ENCODE results near the gene PSMD10. TPM values are rescaled to one million over a fixed set of nuclear protein-coding genes. Genes with fewer than 3 reads are reported as not detected.
A peak's percentile ranks its signal among the peaks of the same experiment; 100 is the strongest.

Gene PSMD10
- total RNA-seq, 4 donors from 2014 or later, result 39.4 to 53.4 (median 42.1) TPM

GRCh38 chrX:108105473-108105872 is 14.1 kb upstream of the PSMD10 start:
- Histone ChIP-seq H3K4me1 (no peaks in the 10 kb centered on the region), H3K36me3 (no peaks in the 10 kb centered on the region), H3K27me3 (no peaks in the 10 kb centered on the region), H3K4me3 (no peak overlapping the region), H3K27ac (no peak overlapping the region), H3K9me3 (no peaks in the 10 kb centered on the region)
- TF ChIP-seq POLR2AphosphoS5 (IDR thresholded peaks at IDR 0.05) (no peak), EP300 (IDR thresholded peaks at IDR 0.05) (no peak), POLR2A (IDR thresholded peaks at IDR 0.05) (no peak), CTCF (IDR thresholded peaks at IDR 0.05) (no peak)
- ATAC-seq, result no peak

- no peak for ATAC-seq
- Histone ChIP-seq H3K36me3 (no peaks in the 10 kb centered on the region), H3K4me3 (no peak overlapping the region), H3K27ac (no peak overlapping the region), H3K27me3 (no peaks in the 10 kb centered on the region), H3K4me1 (peaks cover 0 to 3% (median 0%) of the 10 kb centered on the region in 3 donors), H3K9me3 (no peaks in the 10 kb centered on the region)
- 85 to 93% methylated on average over 2 of the region's 2 CpGs for WGBS, 2 donors (ENCODE audit: low coverage in 1 of 2)
- TF ChIP-seq POLR2AphosphoS5 (IDR thresholded peaks at IDR 0.05) (no peak), CTCF (IDR thresholded peaks at IDR 0.05) (no peak), POLR2A (IDR thresholded peaks at IDR 0.05) (no peak), EP300 (IDR thresholded peaks at IDR 0.05) (no peak)
Measured at GRCh38 chrX:108097380-108097779, 6.0 kb upstream of the PSMD10 start.

- no peaks in the 10 kb centered on the region for H3K27me3 ChIP-seq
- peaks cover 0 to 29% (median 0%) of the 10 kb centered on the region in 3 donors for H3K4me1 ChIP-seq
- H3K9me3 ChIP-seq, result no peaks in the 10 kb centered on the region
- H3K36me3 ChIP-seq, result peaks cover 0 to 10% of the 10 kb centered on the region in 2 donors
- TF ChIP-seq EP300 (IDR thresholded peaks at IDR 0.05) (no peak), CTCF (IDR thresholded peaks at IDR 0.05) (no peak), POLR2AphosphoS5 (IDR thresholded peaks at IDR 0.05) (no peak), POLR2A (IDR thresholded peaks at IDR 0.05) (no peak)
- peak overlapping the region; percentile 38 to 65 for H3K4me3 ChIP-seq
- peak overlapping the region in 3 of 4 donors; percentile 86 to 87 (median 87) for H3K27ac ChIP-seq
- ATAC-seq, result peak; percentile 23
- WGBS, 2 donors (ENCODE audit: low coverage in 1 of 2), result 16 to 70% methylated on average over 2 to 3 of the region's 15 CpGs
Measured at GRCh38 chrX:108091878-108092291, 543 bp upstream of the PSMD10 start.

GRCh38 chrX:108090491-108091263 is 665 bp downstream of the PSMD10 start:
- Histone ChIP-seq H3K27ac (peak overlapping the region; percentile 86 to 88 (median 87)), H3K27me3 (no peaks in the 10 kb centered on the region), H3K4me3 (peak overlapping the region; percentile 65 to 84), H3K9me3 (no peaks in the 10 kb centered on the region), H3K36me3 (peaks cover 0 to 21% of the 10 kb centered on the region in 2 donors), H3K4me1 (peaks cover 0 to 29% (median 0%) of the 10 kb centered on the region in 3 donors)
- no peak for TF ChIP-seq POLR2AphosphoS5 (IDR thresholded peaks at IDR 0.05)
- TF ChIP-seq EP300 (IDR thresholded peaks at IDR 0.05), result no peak
- no peak for TF ChIP-seq CTCF (IDR thresholded peaks at IDR 0.05)
- TF ChIP-seq POLR2A (IDR thresholded peaks at IDR 0.05), result no peak
- no peak for ATAC-seq
- WGBS, 2 donors (ENCODE audit: low coverage in 1 of 2), result 2 to 34% methylated on average over 11 to 12 of the region's 20 CpGs

- 47% methylated on average over 1 of the region's 1 CpG; no CpG with 5 or more reads in 1 of the 2 donors for WGBS, 2 donors (ENCODE audit: low coverage in 1 of 2)
- ATAC-seq, result no peak
- Histone ChIP-seq H3K9me3 (no peaks in the 10 kb centered on the region), H3K4me1 (peaks cover 0 to 29% (median 0%) of the 10 kb centered on the region in 3 donors), H3K36me3 (peaks cover 0 to 37% of the 10 kb centered on the region in 2 donors), H3K4me3 (no peak overlapping the region), H3K27me3 (no peaks in the 10 kb centered on the region), H3K27ac (no peak overlapping the region)
- TF ChIP-seq POLR2AphosphoS5 (IDR thresholded peaks at IDR 0.05) (no peak), CTCF (IDR thresholded peaks at IDR 0.05) (no peak), POLR2A (IDR thresholded peaks at IDR 0.05) (no peak), EP300 (IDR thresholded peaks at IDR 0.05) (no peak)
Measured at GRCh38 chrX:108088511-108088910, 2.8 kb downstream of the PSMD10 start.
